Fibroblast of lung (primary cell): ENCODE measurements around the gene SPECC1L. TPM values are rescaled to one million over a fixed set of nuclear protein-coding genes. Genes with fewer than 3 reads are reported as not detected.

Experiments
- DNase-seq, 2 donors: peaks; one replicate each; pipeline versions ENCODE4 v3.0.0 to v3.0.0-alpha.2; 2010; ENCODE audit warnings: low read depth in 2 of 2
- H2AFZ ChIP-seq: 2 replicates; pipeline ENCODE4 v1.5.1; 2012; ENCODE audit warnings: low read length, control low read depth, inconsistent platforms
- H3K27ac ChIP-seq: 2 replicates; pipeline ENCODE4 v1.5.1; 2011; ENCODE audit warnings: low read length, control low read depth; ENCODE audit not compliant: insufficient read depth
- H3K27me3 ChIP-seq: 2 replicates; pipeline ENCODE4 v1.5.1; 2011; ENCODE audit warnings: mild to moderate bottlenecking, low read length; ENCODE audit not compliant: control insufficient read depth, insufficient read depth
- H3K36me3 ChIP-seq: 2 replicates; pipeline ENCODE4 v1.5.1; 2011; ENCODE audit warnings: low read length; ENCODE audit not compliant: control insufficient read depth, insufficient read depth
- H3K4me1 ChIP-seq: 2 replicates; pipeline ENCODE4 v1.5.1; 2011; ENCODE audit warnings: low read length; ENCODE audit not compliant: control insufficient read depth, insufficient read depth; ENCODE audit errors: extremely low read depth
- H3K4me2 ChIP-seq: 2 replicates; pipeline ENCODE4 v1.5.1; 2011; ENCODE audit warnings: low read length, control low read depth; ENCODE audit not compliant: insufficient read depth; ENCODE audit errors: extremely low read depth
- H3K4me3 ChIP-seq, 4 experiments: fragments of 200-600 bp in 1 of 4; sonication (generic) in 1 of 4; replicated peaks in 1 of 4; 2 replicates each; pipeline ENCODE4 v1.5.1; 2011 to 2016; ENCODE audit warnings: low read length in 4 of 4, low read depth in 3 of 4, mild to moderate bottlenecking in 3 of 4, control low read depth in 2 of 4, inconsistent platforms in 1 of 4, mixed read lengths in 1 of 4; ENCODE audit not compliant: insufficient read depth in 1 of 4; ENCODE audit errors: control extremely low read depth in 1 of 4
- H3K79me2 ChIP-seq: 2 replicates; pipeline ENCODE4 v1.5.1; 2012; ENCODE audit warnings: mild to moderate bottlenecking, low read length, inconsistent platforms; ENCODE audit not compliant: control insufficient read depth, insufficient read depth
- H3K9ac ChIP-seq: 2 replicates; pipeline ENCODE4 v1.5.1; 2011; ENCODE audit warnings: mild to moderate bottlenecking, low read length, control low read depth; ENCODE audit not compliant: insufficient read depth
- H3K9me3 ChIP-seq: 2 replicates; pipeline ENCODE4 v1.5.1; 2012; ENCODE audit warnings: low read depth, low read length; ENCODE audit not compliant: control insufficient read depth, insufficient read depth
- H4K20me1 ChIP-seq: 2 replicates; pipeline ENCODE4 v1.5.1; 2011; ENCODE audit warnings: low read length; ENCODE audit not compliant: control insufficient read depth, insufficient read depth; ENCODE audit errors: extremely low read depth
- EZH2 ChIP-seq: IDR thresholded peaks from 2 replicates; pipeline ENCODE4 v1.5.1; 2012; ENCODE audit warnings: low read length, control low read depth, mild to moderate bottlenecking; ENCODE audit errors: missing control alignments
- polyA plus RNA-seq, 2 donors: library from polyadenylated mRNA; depleted of rRNA in 1 of 2; stranded (reverse) in 1 of 2; unstranded in 1 of 2; fragments of >200 nt; gene quantifications; 2 replicates each; pipeline ENCODE4 v1.2.1, GENCODE V29; 2011 to 2012; ENCODE audit warnings: missing spikeins in 1 of 2
- total RNA-seq: library from RNA; depleted of rRNA; stranded (reverse); fragments of >200 nt; gene quantifications from 2 replicates; pipeline ENCODE4 v1.2.1, GENCODE V29; 2014
- TF ChIP-seq, protein P1 (sequence below), 2 donors: IDR thresholded peaks in 1 of 2; conservative IDR thresholded peaks in 1 of 2; 1 replicate in 1 of 2; 2 replicates in 1 of 2; pipeline ENCODE4 v1.5.1; 2011 to 2012; ENCODE audit warnings: low read length in 2 of 2, control low read depth in 1 of 2, inconsistent platforms in 1 of 2, low read depth in 1 of 2, mild to moderate bottlenecking in 1 of 2

Gene SPECC1L
- total and polyA plus RNA-seq, 2 donors (not counting 1 experiment from before 2014, with no cell fraction given): 40.3 to 46.2 TPM

- H3K9ac ChIP-seq: no peak overlapping the region
- H3K27me3 ChIP-seq: no peaks in the 10 kb centered on the region
- peaks cover 4% of the 10 kb centered on the region for H3K79me2 ChIP-seq
- H3K27ac ChIP-seq: no peak overlapping the region
- H3K4me2 ChIP-seq: no peak overlapping the region
- peaks cover 3% of the 10 kb centered on the region for H3K36me3 ChIP-seq
- no peaks in the 10 kb centered on the region for H3K4me1 ChIP-seq
- no peaks in the 10 kb centered on the region for H3K9me3 ChIP-seq
- H3K4me3 ChIP-seq: no peak overlapping the region
- peak; percentile 85 to 88 for DNase-seq
- no peaks in the 10 kb centered on the region for H4K20me1 ChIP-seq
- TF ChIP-seq, protein P1, sequence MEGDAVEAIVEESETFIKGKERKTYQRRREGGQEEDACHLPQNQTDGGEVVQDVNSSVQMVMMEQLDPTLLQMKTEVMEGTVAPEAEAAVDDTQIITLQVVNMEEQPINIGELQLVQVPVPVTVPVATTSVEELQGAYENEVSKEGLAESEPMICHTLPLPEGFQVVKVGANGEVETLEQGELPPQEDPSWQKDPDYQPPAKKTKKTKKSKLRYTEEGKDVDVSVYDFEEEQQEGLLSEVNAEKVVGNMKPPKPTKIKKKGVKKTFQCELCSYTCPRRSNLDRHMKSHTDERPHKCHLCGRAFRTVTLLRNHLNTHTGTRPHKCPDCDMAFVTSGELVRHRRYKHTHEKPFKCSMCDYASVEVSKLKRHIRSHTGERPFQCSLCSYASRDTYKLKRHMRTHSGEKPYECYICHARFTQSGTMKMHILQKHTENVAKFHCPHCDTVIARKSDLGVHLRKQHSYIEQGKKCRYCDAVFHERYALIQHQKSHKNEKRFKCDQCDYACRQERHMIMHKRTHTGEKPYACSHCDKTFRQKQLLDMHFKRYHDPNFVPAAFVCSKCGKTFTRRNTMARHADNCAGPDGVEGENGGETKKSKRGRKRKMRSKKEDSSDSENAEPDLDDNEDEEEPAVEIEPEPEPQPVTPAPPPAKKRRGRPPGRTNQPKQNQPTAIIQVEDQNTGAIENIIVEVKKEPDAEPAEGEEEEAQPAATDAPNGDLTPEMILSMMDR (conservative IDR thresholded peaks at IDR 0.05 in 1 of 2, IDR thresholded peaks at IDR 0.05 in 1 of 2; ENCODE audit: low read depth in 1 of 2, low read length in 2 of 2): peak; percentile 77
- TF ChIP-seq EZH2: no peak
- H2AFZ ChIP-seq: no peak overlapping the region
Observed at GRCh38 chr22:24325105-24325757, 54.6 kb downstream of the SPECC1L start.

GRCh38 chr22:24326266-24326665 is 55.6 kb downstream of the SPECC1L start:
- Histone ChIP-seq H3K4me3 (no peak overlapping the region), H3K79me2 (peaks cover 4% of the 10 kb centered on the region), H3K4me1 (no peaks in the 10 kb centered on the region), H3K27me3 (no peaks in the 10 kb centered on the region), H2AFZ (no peak overlapping the region), H3K27ac (no peak overlapping the region), H4K20me1 (no peaks in the 10 kb centered on the region), H3K9me3 (no peaks in the 10 kb centered on the region), H3K4me2 (no peak overlapping the region), H3K36me3 (peaks cover 3% of the 10 kb centered on the region), H3K9ac (no peak overlapping the region)
- TF ChIP-seq, protein P1 (conservative IDR thresholded peaks at IDR 0.05 in 1 of 2, IDR thresholded peaks at IDR 0.05 in 1 of 2; ENCODE audit: low read depth in 1 of 2, low read length in 2 of 2): no peak
- no peak for TF ChIP-seq EZH2
- no peak for DNase-seq

- H3K27me3 ChIP-seq: no peaks in the 10 kb centered on the region
- H3K4me1 ChIP-seq: peaks cover 11% of the 10 kb centered on the region
- H3K9me3 ChIP-seq: no peaks in the 10 kb centered on the region
- no peak overlapping the region for H3K9ac ChIP-seq
- H2AFZ ChIP-seq: no peak overlapping the region
- no peaks in the 10 kb centered on the region for H3K36me3 ChIP-seq
- no peak for DNase-seq
- H3K4me3 ChIP-seq: no peak overlapping the region
- TF ChIP-seq, protein P1 (conservative IDR thresholded peaks at IDR 0.05 in 1 of 2, IDR thresholded peaks at IDR 0.05 in 1 of 2; ENCODE audit: low read depth in 1 of 2, low read length in 2 of 2): no peak
- TF ChIP-seq EZH2: no peak
- H4K20me1 ChIP-seq: no peaks in the 10 kb centered on the region
- H3K27ac ChIP-seq: no peak overlapping the region
- peaks cover 4% of the 10 kb centered on the region for H3K79me2 ChIP-seq
- no peak overlapping the region for H3K4me2 ChIP-seq
Observed at GRCh38 chr22:24327832-24328231, 57.2 kb downstream of the SPECC1L start.
